Neural crest cell (in vitro differentiated cells): ENCODE measurements around the gene SUV39H1. TPM values are rescaled to one million over a fixed set of nuclear protein-coding genes. Genes with fewer than 3 reads are reported as not detected.

Source experiments
- DNase-seq: peaks from one replicate; pipeline ENCODE4 v3.0.0; 2021; ENCODE audit warnings: low read depth, mixed read lengths, low spot score
- H3K27ac Mint-ChIP-seq: one replicate; pipeline ENCODE4 v1.8.0; 2021; ENCODE audit warnings: mild to moderate bottlenecking, mixed read lengths; ENCODE audit not compliant: unreplicated experiment
- H3K27me3 Mint-ChIP-seq: 2 replicates; pipeline ENCODE4 v1.8.0; 2021; ENCODE audit warnings: low read depth, mild to moderate bottlenecking, mixed read lengths
- H3K36me3 Mint-ChIP-seq: 2 replicates; pipeline ENCODE4 v1.8.0; 2021; ENCODE audit warnings: low read depth, mild to moderate bottlenecking, mixed read lengths
- H3K4me1 Mint-ChIP-seq: 2 replicates; pipeline ENCODE4 v1.8.0; 2021; ENCODE audit warnings: mixed read lengths
- H3K4me3 Mint-ChIP-seq: one replicate; pipeline ENCODE4 v1.8.0; 2021; ENCODE audit warnings: mild to moderate bottlenecking, mixed read lengths
- H3K9me3 Mint-ChIP-seq: 2 replicates; pipeline ENCODE4 v1.8.0; 2021; ENCODE audit warnings: mixed read lengths
- total RNA-seq: library from RNA; stranded (reverse); gene quantifications from 2 replicates; pipeline ENCODE4 v1.2.1, GENCODE V29; 2021
- TF ChIP-seq, protein P1 (sequence below): fragments of 200-600 bp; sonication (generic); conservative IDR thresholded peaks from 2 replicates; pipeline ENCODE4 v1.5.0; 2021; ENCODE audit warnings: antibody characterized with exemption, mild to moderate bottlenecking

SUV39H1 gene
- total RNA-seq, 1 donor from 2014 or later, result 20.8 TPM

DNA sequence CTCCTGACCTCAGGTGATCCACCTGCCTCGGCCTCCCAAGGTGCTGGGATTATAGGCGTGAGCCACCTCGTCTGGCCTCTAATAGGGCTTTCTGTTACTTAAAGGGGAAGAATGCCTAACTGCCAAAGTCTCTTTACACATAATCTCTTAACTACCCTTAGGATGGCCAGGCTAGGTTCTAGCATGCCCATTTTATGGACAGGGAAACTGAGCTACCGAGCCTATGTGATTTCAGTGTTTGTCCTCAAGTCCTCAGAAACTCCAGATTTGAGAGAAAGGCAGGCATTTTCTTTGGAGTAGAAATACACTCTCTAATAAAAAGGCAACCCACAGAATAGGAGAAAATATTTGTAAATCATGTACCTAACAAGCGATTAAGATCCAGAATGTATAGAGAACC is 52.6 kb downstream of the SUV39H1 start:
- no peaks in the 10 kb centered on the region for H3K36me3 Mint-ChIP-seq
- DNase-seq, result no peak
- H3K9me3 Mint-ChIP-seq, result no peaks in the 10 kb centered on the region
- H3K27ac Mint-ChIP-seq, result no peak overlapping the region
- H3K4me3 Mint-ChIP-seq, result no peak overlapping the region
- H3K27me3 Mint-ChIP-seq, result no peaks in the 10 kb centered on the region
- TF ChIP-seq, protein P1, sequence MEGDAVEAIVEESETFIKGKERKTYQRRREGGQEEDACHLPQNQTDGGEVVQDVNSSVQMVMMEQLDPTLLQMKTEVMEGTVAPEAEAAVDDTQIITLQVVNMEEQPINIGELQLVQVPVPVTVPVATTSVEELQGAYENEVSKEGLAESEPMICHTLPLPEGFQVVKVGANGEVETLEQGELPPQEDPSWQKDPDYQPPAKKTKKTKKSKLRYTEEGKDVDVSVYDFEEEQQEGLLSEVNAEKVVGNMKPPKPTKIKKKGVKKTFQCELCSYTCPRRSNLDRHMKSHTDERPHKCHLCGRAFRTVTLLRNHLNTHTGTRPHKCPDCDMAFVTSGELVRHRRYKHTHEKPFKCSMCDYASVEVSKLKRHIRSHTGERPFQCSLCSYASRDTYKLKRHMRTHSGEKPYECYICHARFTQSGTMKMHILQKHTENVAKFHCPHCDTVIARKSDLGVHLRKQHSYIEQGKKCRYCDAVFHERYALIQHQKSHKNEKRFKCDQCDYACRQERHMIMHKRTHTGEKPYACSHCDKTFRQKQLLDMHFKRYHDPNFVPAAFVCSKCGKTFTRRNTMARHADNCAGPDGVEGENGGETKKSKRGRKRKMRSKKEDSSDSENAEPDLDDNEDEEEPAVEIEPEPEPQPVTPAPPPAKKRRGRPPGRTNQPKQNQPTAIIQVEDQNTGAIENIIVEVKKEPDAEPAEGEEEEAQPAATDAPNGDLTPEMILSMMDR, result no peak
- no peaks in the 10 kb centered on the region for H3K4me1 Mint-ChIP-seq

DNA sequence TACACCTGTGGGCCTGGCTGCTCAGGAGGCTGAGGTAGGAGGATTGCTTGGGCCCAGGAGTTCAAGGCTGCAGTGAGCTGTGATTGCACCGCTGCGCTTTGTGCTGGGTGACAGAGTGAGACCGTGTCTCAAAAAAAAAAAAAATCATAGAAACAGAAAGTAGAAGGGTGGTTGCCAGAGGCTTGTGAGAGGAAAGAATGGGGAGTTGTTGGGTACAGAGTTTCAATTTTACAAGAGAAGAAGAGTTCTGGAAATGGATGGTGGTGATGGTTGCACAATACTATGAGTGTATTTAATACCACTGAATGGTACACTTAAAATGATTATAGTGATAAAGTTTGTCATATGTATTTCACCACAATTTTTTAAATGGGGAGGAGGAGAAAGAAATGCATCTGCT is 54.8 kb downstream of the SUV39H1 start:
- H3K36me3 Mint-ChIP-seq, result peaks cover 2% of the 10 kb centered on the region
- no peak overlapping the region for H3K4me3 Mint-ChIP-seq
- TF ChIP-seq, protein P1, result no peak
- no peaks in the 10 kb centered on the region for H3K4me1 Mint-ChIP-seq
- H3K9me3 Mint-ChIP-seq, result peaks cover 2% of the 10 kb centered on the region
- DNase-seq, result no peak
- H3K27ac Mint-ChIP-seq, result no peak overlapping the region
- H3K27me3 Mint-ChIP-seq, result no peaks in the 10 kb centered on the region

DNA sequence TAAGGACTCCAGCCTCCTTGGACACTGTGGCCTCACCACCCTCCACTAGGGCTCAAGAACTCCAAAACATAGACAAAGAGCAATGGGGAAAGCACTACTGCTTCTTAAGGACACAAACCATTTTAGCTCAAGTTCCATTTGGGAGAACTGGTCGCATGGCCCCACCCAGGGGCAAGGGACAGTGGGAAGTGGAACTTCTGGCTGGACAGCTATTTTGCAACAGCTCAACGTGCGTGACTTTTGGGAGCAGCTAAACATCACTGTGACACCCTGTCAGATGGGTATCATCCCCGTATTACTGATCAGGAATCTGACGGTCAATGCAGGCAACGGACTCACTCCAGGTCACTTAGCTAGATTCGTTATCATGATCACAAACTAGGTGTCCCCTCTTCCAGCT is 56.0 kb downstream of the SUV39H1 start:
- H3K4me3 Mint-ChIP-seq, result no peak overlapping the region
- TF ChIP-seq, protein P1, result no peak
- peaks cover 2% of the 10 kb centered on the region for H3K9me3 Mint-ChIP-seq
- H3K27me3 Mint-ChIP-seq, result no peaks in the 10 kb centered on the region
- H3K27ac Mint-ChIP-seq, result no peak overlapping the region
- DNase-seq, result no peak
- H3K36me3 Mint-ChIP-seq, result peaks cover 2% of the 10 kb centered on the region
- H3K4me1 Mint-ChIP-seq, result no peaks in the 10 kb centered on the region

DNA sequence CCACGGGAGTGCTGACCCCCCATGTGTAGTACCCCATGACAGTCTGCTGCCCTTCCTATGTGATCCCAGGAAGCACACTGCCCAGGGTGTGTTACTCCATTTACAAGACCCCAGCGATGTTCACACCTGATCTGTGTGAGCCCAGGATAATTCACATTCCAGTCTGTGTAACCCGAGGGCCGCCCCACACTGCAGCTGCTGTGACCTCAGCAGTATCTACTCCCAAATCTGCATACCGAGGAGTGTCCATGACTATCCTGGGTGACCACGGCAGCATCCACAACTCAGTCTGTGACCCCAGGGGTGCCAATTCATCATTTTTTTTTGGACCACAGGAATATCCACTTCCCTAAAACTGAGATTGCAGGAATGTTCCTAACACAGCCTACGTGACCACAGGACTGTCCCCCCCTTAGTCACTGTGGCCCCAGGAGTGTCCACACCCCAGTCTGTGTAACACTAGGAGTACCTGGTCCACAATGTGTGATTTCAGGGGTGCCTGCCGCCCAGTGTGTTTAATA is 57.2 kb downstream of the SUV39H1 start:
- Mint-ChIP-seq H3K4me3 (no peak overlapping the region), H3K27me3 (no peaks in the 10 kb centered on the region), H3K9me3 (peaks cover 2% of the 10 kb centered on the region), H3K4me1 (no peaks in the 10 kb centered on the region), H3K27ac (no peak overlapping the region), H3K36me3 (peaks cover 2% of the 10 kb centered on the region)
- TF ChIP-seq, protein P1, result no peak
- no peak for DNase-seq

DNA sequence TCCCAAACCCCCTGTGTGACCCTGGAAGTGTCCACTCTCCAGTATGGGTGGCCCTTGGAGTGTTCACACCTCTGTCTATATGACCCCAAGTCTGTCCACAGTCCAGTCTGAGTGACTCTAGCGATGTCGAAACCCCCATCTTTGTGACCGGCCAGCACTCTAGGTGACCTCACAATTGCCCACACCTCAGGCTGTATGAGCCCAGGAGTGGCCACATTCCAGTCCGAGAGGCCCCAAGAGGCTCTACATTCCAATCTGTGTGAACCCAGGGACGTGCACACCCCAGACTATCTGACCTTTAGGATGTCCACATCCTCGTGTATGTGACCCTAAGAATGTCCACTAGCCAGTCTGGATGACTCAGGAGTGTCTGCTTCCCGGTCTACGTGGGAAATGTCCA is 57.7 kb downstream of the SUV39H1 start:
- Mint-ChIP-seq H3K4me1 (no peaks in the 10 kb centered on the region), H3K4me3 (no peak overlapping the region), H3K27me3 (no peaks in the 10 kb centered on the region), H3K9me3 (peaks cover 2% of the 10 kb centered on the region), H3K27ac (no peak overlapping the region), H3K36me3 (peaks cover 2% of the 10 kb centered on the region)
- DNase-seq, result no peak
- TF ChIP-seq, protein P1, result no peak

Other genes starting within 250 kb of the SUV39H1 start
- gene SLC38A5, start 226.5 kb upstream of the SUV39H1 start, total RNA-seq, result 6.5 and 8.8 TPM in 2 replicates
- gene FTSJ1, start 220.5 kb upstream of the SUV39H1 start, total RNA-seq, result 42.2 and 45.8 TPM in 2 replicates
- 13.0 and 14.2 TPM in 2 replicates for gene PORCN, start 187.7 kb upstream of the SUV39H1 start, total RNA-seq
- gene EBP, start 174.9 kb upstream of the SUV39H1 start, total RNA-seq, result 155 and 168 TPM in 2 replicates
- 9.1 and 12.0 TPM in 2 replicates for gene TBC1D25, start 157.0 kb upstream of the SUV39H1 start, total RNA-seq
- 248 and 261 TPM in 2 replicates for gene RBM3, start 122.2 kb upstream of the SUV39H1 start, total RNA-seq
- gene WDR13, start 99.2 kb upstream of the SUV39H1 start, total RNA-seq, result 68.8 and 75.3 TPM in 2 replicates
- gene WAS, start 12.9 kb upstream of the SUV39H1 start, total RNA-seq, result 0.64 and 0.70 TPM in 2 replicates
- not detected in 2 replicates for gene GLOD5, start 65.0 kb downstream of the SUV39H1 start, total RNA-seq
- gene GATA1, start 89.9 kb downstream of the SUV39H1 start, total RNA-seq, result not detected in 2 replicates
- gene HDAC6, start 105.3 kb downstream of the SUV39H1 start, total RNA-seq, result 177 and 183 TPM in 2 replicates
- 0.49 and 0.50 TPM in 2 replicates for gene ERAS, start 129.8 kb downstream of the SUV39H1 start, total RNA-seq
- 9.3 and 12.7 TPM in 2 replicates for gene PCSK1N, start 138.9 kb downstream of the SUV39H1 start, total RNA-seq
- gene TIMM17B, start 201.0 kb downstream of the SUV39H1 start, total RNA-seq, result 86.0 and 95.7 TPM in 2 replicates
- gene PQBP1, start 201.2 kb downstream of the SUV39H1 start, total RNA-seq, result 98.4 and 101 TPM in 2 replicates
- gene SLC35A2, start 214.9 kb downstream of the SUV39H1 start, total RNA-seq, result 20.0 and 22.6 TPM in 2 replicates
- 12.5 and 13.4 TPM in 2 replicates for gene PIM2, start 222.3 kb downstream of the SUV39H1 start, total RNA-seq